ENCODE data around the gene FOCAD.

The FOCAD gene

GRCh38 chr9:20650313-20650712, 33.7 kb upstream of the FOCAD start (continued):
- TF ChIP-seq ZNF280D (tag by site-specific recombination; IDR thresholded peaks at IDR 0.05) (no peak), ZNF394 (tag by site-specific recombination; IDR thresholded peaks at IDR 0.05; ENCODE audit: borderline replicate concordance) (peak; percentile 67; the same call in 1 of the 2 replicates), ZNF660 (tag by site-specific recombination; IDR thresholded peaks at IDR 0.05) (no peak), ZNF19 (tag by site-specific recombination; IDR thresholded peaks at IDR 0.05; ENCODE audit: low read depth) (no peak), ZNF518A (tag by site-specific recombination; conservative IDR thresholded peaks at IDR 0.05; ENCODE audit: low read depth) (peak; percentile 56; the same call in 1 of the 2 replicates), ZNF169 (tag by site-specific recombination; IDR thresholded peaks at IDR 0.05) (no peak), ZNF555 (tag by site-specific recombination; conservative IDR thresholded peaks at IDR 0.05) (peak; percentile 27)

GRCh38 chr9:20650750-20651299, 33.2 kb upstream of the FOCAD start:
- TF ChIP-seq PRDM2 (tag by site-specific recombination; IDR thresholded peaks at IDR 0.05; ENCODE audit: borderline replicate concordance) (no peak), ZNF560 (tag by site-specific recombination; IDR thresholded peaks at IDR 0.05; ENCODE audit: borderline replicate concordance) (no peak), ZNF24 (tag by site-specific recombination; IDR thresholded peaks at IDR 0.05) (no peak), ZFHX2 (tag by site-specific recombination; conservative IDR thresholded peaks at IDR 0.05) (no peak), ZNF623 (tag by site-specific recombination; IDR thresholded peaks at IDR 0.05) (no peak), ZNF645 (tag by site-specific recombination; IDR thresholded peaks at IDR 0.05) (no peak), GLIS2 (tag by site-specific recombination; IDR thresholded peaks at IDR 0.05) (no peak), ZNF785 (tag by site-specific recombination; IDR thresholded peaks at IDR 0.05) (no peak), KLF1 (tag by site-specific recombination; IDR thresholded peaks at IDR 0.05) (no peak), ZNF561 (tag by site-specific recombination; IDR thresholded peaks at IDR 0.05; ENCODE audit: borderline replicate concordance) (no peak), ZNF610 (tag by site-specific recombination; IDR thresholded peaks at IDR 0.05; ENCODE audit: borderline replicate concordance) (no peak)
- POLR2A ChIA-PET = no interaction called here

More at GRCh38 chr9:20650750-20651299, 33.2 kb upstream of the FOCAD start:
- H3K27ac ChIP-seq (ENCODE audit: extremely low read depth, low read depth, low read length) = no peak overlapping the region
- CTCF ChIA-PET = interaction anchor here (0.7 to 1.5 kb wide), 2 partner anchors 26 to 33 kb away, joined by 3 to 5 read pairs; partner anchors contain the start of gene FOCAD
- no peaks in the 10 kb centered on the region for H3K9me3 ChIP-seq (ENCODE audit: control insufficient read depth, insufficient read depth, low read depth, low read length)
- H3K4me3 ChIP-seq (ENCODE audit: low read depth, low read length) = no peak overlapping the region
- no peaks in the 10 kb centered on the region for H3K36me3 ChIP-seq (ENCODE audit: control insufficient read depth in 2 of 2, insufficient read depth in 1 of 2, low read length in 2 of 2)
- H3K4me1 ChIP-seq (ENCODE audit: control insufficient read depth, insufficient read depth, low read length) = no peaks in the 10 kb centered on the region

Measured in HEK293 (cell line).